OCI-LY1 (cell line): ENCODE data around the gene ACOT12.

Experiments
- EZH2 ChIP-seq: fragments of 200-600 bp; sonication (generic), shearing (Covaris generic); IDR thresholded peaks from 2 replicates; pipeline ENCODE4 v1.8.0; 2017; ENCODE audit warnings: borderline replicate concordance, mixed run types, mild to moderate bottlenecking, antibody characterized with exemption, low read length, moderate library complexity, mixed read lengths
- TF ChIP-seq, protein P1 (sequence below): fragments of 200-600 bp; sonication (generic), shearing (Covaris generic); IDR thresholded peaks from 2 replicates; pipeline ENCODE4 v1.5.1; 2017; ENCODE audit warnings: mild to moderate bottlenecking, antibody characterized with exemption, low read length, moderate library complexity, mixed read lengths

DNA sequence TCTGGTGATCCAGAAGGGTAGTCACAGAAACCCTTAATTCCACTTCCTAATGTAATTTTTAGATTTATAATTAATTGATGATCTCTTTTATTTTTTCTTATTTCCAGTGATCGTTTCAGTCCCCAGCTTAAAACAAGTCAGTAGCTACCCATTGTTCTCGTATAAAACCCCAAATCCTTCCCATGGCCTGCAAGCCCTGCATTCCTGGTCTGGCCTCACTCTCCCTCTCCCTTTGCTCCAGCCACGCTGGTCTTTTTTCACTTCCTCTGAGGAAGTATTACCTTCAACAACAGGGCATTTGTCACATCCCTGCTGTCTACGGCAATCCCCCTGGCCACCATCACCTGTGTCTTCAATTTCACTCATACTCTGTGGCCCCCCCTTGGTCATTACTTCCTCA is 44.8 kb downstream of the ACOT12 start:
- TF ChIP-seq, protein P1, sequence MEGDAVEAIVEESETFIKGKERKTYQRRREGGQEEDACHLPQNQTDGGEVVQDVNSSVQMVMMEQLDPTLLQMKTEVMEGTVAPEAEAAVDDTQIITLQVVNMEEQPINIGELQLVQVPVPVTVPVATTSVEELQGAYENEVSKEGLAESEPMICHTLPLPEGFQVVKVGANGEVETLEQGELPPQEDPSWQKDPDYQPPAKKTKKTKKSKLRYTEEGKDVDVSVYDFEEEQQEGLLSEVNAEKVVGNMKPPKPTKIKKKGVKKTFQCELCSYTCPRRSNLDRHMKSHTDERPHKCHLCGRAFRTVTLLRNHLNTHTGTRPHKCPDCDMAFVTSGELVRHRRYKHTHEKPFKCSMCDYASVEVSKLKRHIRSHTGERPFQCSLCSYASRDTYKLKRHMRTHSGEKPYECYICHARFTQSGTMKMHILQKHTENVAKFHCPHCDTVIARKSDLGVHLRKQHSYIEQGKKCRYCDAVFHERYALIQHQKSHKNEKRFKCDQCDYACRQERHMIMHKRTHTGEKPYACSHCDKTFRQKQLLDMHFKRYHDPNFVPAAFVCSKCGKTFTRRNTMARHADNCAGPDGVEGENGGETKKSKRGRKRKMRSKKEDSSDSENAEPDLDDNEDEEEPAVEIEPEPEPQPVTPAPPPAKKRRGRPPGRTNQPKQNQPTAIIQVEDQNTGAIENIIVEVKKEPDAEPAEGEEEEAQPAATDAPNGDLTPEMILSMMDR, result no peak
- no peak for TF ChIP-seq EZH2
